Thyroid gland (tissue), 4 donors: ENCODE measurements around the gene TGFBR3.

Experiments
- CTCF ChIP-seq, 6 experiments: fragments of 200-600 bp in 3 of 6; fragments of 450-650 bp in 3 of 6; sonication (generic) in 3 of 6; IDR thresholded peaks; one replicate each; pipeline ENCODE4 v1.5.1; 2016 to 2019; ENCODE audit warnings: antibody characterized with exemption in 6 of 6, mild to moderate bottlenecking in 2 of 6, inconsistent platforms in 1 of 6, moderate library complexity in 1 of 6
- POLR2A ChIP-seq, 2 donors: fragments of 450-650 bp; IDR thresholded peaks; one replicate each; pipeline ENCODE4 v1.6.1; 2017; ENCODE audit warnings: antibody characterized with exemption in 2 of 2, mild to moderate bottlenecking in 2 of 2, moderate library complexity in 1 of 2

GRCh38 chr1:91703095-91703494, 182.9 kb downstream of the TGFBR3 start:
- no peak for TF ChIP-seq CTCF (IDR thresholded peaks at IDR 0.05)
- no peak for TF ChIP-seq POLR2A (IDR thresholded peaks at IDR 0.05)
